Gastrocnemius medialis (tissue), 4 donors: ENCODE measurements around the gene CTCFL. TPM values are rescaled to one million over a fixed set of nuclear protein-coding genes. Genes with fewer than 3 reads are reported as not detected.

ENCODE experiments used
- ATAC-seq, 2 donors: fragments of 150-250 bp; one replicate each; pipeline ENCODE4 v1.9.1; 2016
- DNase-seq, 2 donors: peaks; one replicate each; pipeline ENCODE4 v3.0.0-alpha.2; 2019
- H3K27ac ChIP-seq, 4 donors: fragments of 200-600 bp; sonication (generic); 1 replicate in 1 of 4; 2 replicates in 3 of 4; pipeline ENCODE4 v1.5.1; 2016 to 2018; ENCODE audit warnings: mild to moderate bottlenecking in 2 of 4, moderate library complexity in 1 of 4
- H3K27me3 ChIP-seq, 3 donors: fragments of 200-600 bp; sonication (generic) in 2 of 3; 1 replicate in 1 of 3; 2 replicates in 2 of 3; pipeline versions ENCODE4 v1.5.1 to v1.6.0; 2016 to 2019; ENCODE audit warnings: mild to moderate bottlenecking in 1 of 3, moderate library complexity in 1 of 3
- H3K36me3 ChIP-seq, 2 donors: fragments of 200-600 bp; sonication (generic) in 1 of 2; one replicate each; pipeline ENCODE4 v1.5.1; 2017 to 2018
- H3K4me1 ChIP-seq, 2 donors: fragments of 200-600 bp; sonication (generic) in 1 of 2; one replicate each; pipeline ENCODE4 v1.5.1; 2016 to 2017; ENCODE audit warnings: mild to moderate bottlenecking in 2 of 2
- H3K4me3 ChIP-seq, 4 donors: fragments of 200-600 bp; sonication (generic) in 3 of 4; 1 replicate in 1 of 4; 2 replicates in 3 of 4; pipeline ENCODE4 v1.5.1; 2016 to 2019; ENCODE audit warnings: mild to moderate bottlenecking in 2 of 4
- H3K9me3 ChIP-seq, 3 donors: fragments of 200-600 bp; sonication (generic) in 2 of 3; 1 replicate in 1 of 3; 2 replicates in 2 of 3; pipeline ENCODE4 v1.5.1; 2016 to 2019
- CTCF ChIP-seq, 5 experiments: fragments of 450-650 bp in 3 of 5; fragments of 200-600 bp in 2 of 5; sonication (generic) in 2 of 5; IDR thresholded peaks in 4 of 5; conservative IDR thresholded peaks in 1 of 5; 1 replicate in 4 of 5; 2 replicates in 1 of 5; pipeline ENCODE4 v1.5.1; 2016 to 2019; ENCODE audit warnings: antibody characterized with exemption in 5 of 5, mild to moderate bottlenecking in 3 of 5, moderate library complexity in 3 of 5
- POLR2A ChIP-seq, 2 donors: fragments of 450-650 bp; IDR thresholded peaks; one replicate each; pipeline ENCODE4 v1.6.1; 2017; ENCODE audit warnings: antibody characterized with exemption in 2 of 2, mild to moderate bottlenecking in 2 of 2, moderate library complexity in 2 of 2
- in situ Hi-C, 4 donors: fragments of 200-750 bp; cut with MboI; loops; one replicate each; pipeline versions ENCODE4 v1.15.0 to v1.8.0; 2017; ENCODE audit warnings: low sequenced_read_pairs in 4 of 4
- intact Hi-C: fragments of 100-400 bp; cut with DNase I; formaldehyde crosslinking; loops from one replicate; pipeline ENCODE4 v1.15.1; 2023; ENCODE audit warnings: low total_unique reads
- total RNA-seq, 4 donors: library from RNA; depleted of rRNA; stranded (reverse); fragments of >200 nt; gene quantifications; one replicate each; pipeline versions ENCODE4 v1.1.0 to v1.2.3, GENCODE V29; 2016

The CTCFL gene
- total RNA-seq, 4 donors from 2014 or later, result not detected

DNA sequence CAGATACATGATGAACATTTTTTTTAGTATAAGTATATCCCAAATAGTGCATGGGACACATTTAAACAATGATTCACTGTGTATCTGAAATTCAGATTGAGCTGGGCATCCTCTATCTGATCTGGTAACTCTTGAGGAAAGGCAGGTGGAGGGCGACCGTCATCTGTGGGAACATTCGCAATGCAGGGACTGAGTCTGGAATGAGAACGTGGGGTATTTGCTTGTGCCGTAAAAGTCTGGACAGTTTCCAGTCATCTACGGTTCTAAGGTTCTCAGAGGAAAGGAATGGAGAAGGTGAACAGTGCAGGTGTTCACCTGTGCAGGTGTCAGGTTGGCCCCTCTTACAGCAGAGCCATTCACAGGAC lies 22.6 kb downstream of the CTCFL start:
- ATAC-seq (no peak), DNase-seq (no peak)
- intact Hi-C loops, result no loop called here
- H3K4me3 ChIP-seq, result no peak overlapping the region
- H3K36me3 ChIP-seq, result no peaks in the 10 kb centered on the region
- H3K27ac ChIP-seq, result no peak overlapping the region
- in situ Hi-C loops, result no loop called here
- H3K27me3 ChIP-seq, result peaks cover 0 to 4% (median 3%) of the 10 kb centered on the region in 3 donors
- TF ChIP-seq POLR2A (IDR thresholded peaks at IDR 0.05) (no peak), CTCF (IDR thresholded peaks at IDR 0.05 in 4 of 5, conservative IDR thresholded peaks at IDR 0.05 in 1 of 5) (no peak)
- no peaks in the 10 kb centered on the region for H3K9me3 ChIP-seq
- H3K4me1 ChIP-seq, result no peaks in the 10 kb centered on the region

DNA sequence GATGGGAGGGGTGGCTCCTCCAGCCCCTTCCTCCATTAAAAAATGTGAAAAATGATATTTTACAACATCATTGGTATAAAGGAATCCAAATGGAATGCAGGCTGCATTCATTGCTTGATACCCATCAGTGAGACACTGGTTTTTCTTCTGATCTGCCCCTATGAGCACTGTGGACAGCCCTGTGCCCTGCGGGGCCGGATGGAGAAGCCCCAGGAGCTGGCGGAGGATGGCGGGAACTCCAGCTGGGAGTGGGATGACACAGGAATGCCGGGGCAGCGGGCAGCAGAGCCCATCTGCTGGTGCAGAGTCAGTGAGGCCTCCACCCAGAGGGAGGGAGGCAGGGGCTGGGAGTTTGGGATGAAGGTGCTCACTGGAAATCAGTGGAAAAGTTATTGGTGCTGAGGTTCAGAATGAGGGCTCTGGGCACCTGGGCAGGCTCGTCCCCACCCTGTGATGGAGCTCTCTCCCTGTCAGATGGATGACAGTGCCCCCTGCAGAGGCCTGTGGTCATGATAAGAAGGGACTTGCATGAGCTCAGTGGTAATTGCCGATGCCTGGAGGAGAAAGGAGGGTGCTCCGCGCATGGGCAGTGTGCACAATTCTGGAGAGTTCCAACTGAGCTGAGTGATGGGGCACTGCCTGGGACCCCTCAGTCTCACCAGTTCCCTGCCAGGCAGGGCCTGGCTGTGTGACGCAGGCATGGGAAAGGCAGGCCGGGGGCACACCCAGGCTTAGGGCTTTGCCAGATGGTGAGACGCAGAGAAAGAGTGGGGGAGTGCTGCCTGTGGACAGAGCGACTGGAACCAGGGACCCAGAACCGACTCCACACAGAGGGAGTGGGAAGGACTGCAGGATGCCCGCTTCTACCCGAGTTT lies 23.2 kb downstream of the CTCFL start:
- no peak for ATAC-seq
- peaks cover 0 to 3% (median 0%) of the 10 kb centered on the region in 3 donors for H3K27me3 ChIP-seq
- TF ChIP-seq POLR2A (IDR thresholded peaks at IDR 0.05), result no peak
- H3K36me3 ChIP-seq, result no peaks in the 10 kb centered on the region
- H3K9me3 ChIP-seq, result no peaks in the 10 kb centered on the region
- H3K4me3 ChIP-seq, result no peak overlapping the region
- no peak for DNase-seq
- in situ Hi-C loops, result no loop called here
- H3K4me1 ChIP-seq, result no peaks in the 10 kb centered on the region
- intact Hi-C loops, result no loop called here
- no peak overlapping the region for H3K27ac ChIP-seq

- H3K4me3 ChIP-seq, result no peak overlapping the region
- no peaks in the 10 kb centered on the region for H3K27me3 ChIP-seq
- no peaks in the 10 kb centered on the region for H3K4me1 ChIP-seq
- ATAC-seq (no peak), DNase-seq (no peak)
- in situ Hi-C loops, result no loop called here
- intact Hi-C loops, result no loop called here
- no peaks in the 10 kb centered on the region for H3K36me3 ChIP-seq
- no peak overlapping the region for H3K27ac ChIP-seq
- TF ChIP-seq POLR2A (IDR thresholded peaks at IDR 0.05) (no peak), CTCF (IDR thresholded peaks at IDR 0.05 in 4 of 5, conservative IDR thresholded peaks at IDR 0.05 in 1 of 5) (no peak)
- no peaks in the 10 kb centered on the region for H3K9me3 ChIP-seq
These were observed 24.0 kb downstream of the CTCFL start for GRCh38 chr20:57500962-57501361.

DNA sequence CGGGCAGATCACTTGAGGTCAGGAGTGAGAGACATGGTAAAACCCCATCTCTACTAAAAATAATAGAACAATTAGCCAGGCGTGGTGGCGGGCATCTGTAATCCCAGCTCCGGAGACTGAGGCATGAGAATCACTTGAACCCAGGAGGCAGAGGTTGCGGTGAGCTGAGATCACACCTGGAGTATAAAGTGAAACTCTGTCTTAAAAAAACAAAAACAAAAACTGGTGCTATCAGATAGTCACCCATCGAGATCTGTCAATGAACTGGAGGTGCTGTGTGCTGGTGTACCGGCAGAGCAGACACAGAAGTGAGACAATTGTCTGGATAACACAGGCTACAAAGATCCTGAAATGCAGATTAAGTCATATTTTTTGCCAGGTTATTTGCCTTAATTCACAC lies 24.7 kb downstream of the CTCFL start:
- ATAC-seq (no peak), DNase-seq (no peak)
- no peak overlapping the region for H3K27ac ChIP-seq
- intact Hi-C loops (no loop called here), in situ Hi-C loops (no loop called here)
- no peak overlapping the region for H3K4me3 ChIP-seq
- H3K36me3 ChIP-seq, result no peaks in the 10 kb centered on the region
- TF ChIP-seq POLR2A (IDR thresholded peaks at IDR 0.05) (no peak), CTCF (IDR thresholded peaks at IDR 0.05 in 4 of 5, conservative IDR thresholded peaks at IDR 0.05 in 1 of 5) (no peak)
- no peaks in the 10 kb centered on the region for H3K9me3 ChIP-seq
- H3K4me1 ChIP-seq, result no peaks in the 10 kb centered on the region
- H3K27me3 ChIP-seq, result no peaks in the 10 kb centered on the region

DNA sequence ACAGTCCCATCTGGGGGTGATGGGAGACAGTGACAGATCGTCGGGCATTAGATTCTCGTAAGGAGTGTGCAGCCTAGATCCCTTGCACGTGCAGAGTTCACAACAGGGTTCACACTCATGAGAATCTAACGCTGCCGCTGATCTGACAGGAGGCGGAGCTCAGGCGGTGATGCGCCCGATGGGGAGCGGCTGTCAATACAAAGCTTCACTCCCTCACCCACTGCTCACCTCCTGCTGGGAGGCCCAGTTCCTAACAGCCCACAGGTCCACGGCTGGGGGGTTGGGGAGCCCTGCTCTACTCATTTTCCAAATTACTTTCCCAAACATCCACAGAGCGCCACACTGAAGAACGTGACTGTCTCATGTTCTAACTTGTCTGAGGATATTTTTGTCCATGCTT lies 25.3 kb downstream of the CTCFL start:
- in situ Hi-C loops (loop anchor here in 3 of 4 donors (5.0 kb wide), 2 partner anchors 112 to 122 kb away; no protein-coding TSS in a partner anchor), intact Hi-C loops (no loop called here)
- Histone ChIP-seq H3K27ac (no peak overlapping the region), H3K9me3 (no peaks in the 10 kb centered on the region), H3K27me3 (no peaks in the 10 kb centered on the region), H3K36me3 (no peaks in the 10 kb centered on the region), H3K4me3 (no peak overlapping the region), H3K4me1 (peaks cover 4% of the 10 kb centered on the region in 2 donors)
- no peak for ATAC-seq
- TF ChIP-seq CTCF (IDR thresholded peaks at IDR 0.05 in 4 of 5, conservative IDR thresholded peaks at IDR 0.05 in 1 of 5) (no peak), POLR2A (IDR thresholded peaks at IDR 0.05) (no peak)
- no peak for DNase-seq
